OCI-LY7 (cell line): ENCODE data around the gene FAM210B. TPM values are rescaled to one million over a fixed set of nuclear protein-coding genes. Genes with fewer than 3 reads are reported as not detected.
"Not testable (repeated sequence)": the region's sequence is repeated elsewhere in the genome, so short reads cannot be mapped to it uniquely, and the experiment has no call there.

Source experiments
- BruUV-seq: library from RNA; stranded (reverse); fragments of 400-500 nt; replicated peaks from 2 replicates; lab custom pipeline; 2021; lab: Mats Ljungman, UMichigan
- CTCF ChIA-PET: fragments of 300-600 bp; sonication (Branson Sonifier 250); formaldehyde crosslinking; loops from one replicate; lab custom pipeline; 2022; ENCODE audit warnings: antibody characterized with exemption; ENCODE audit not compliant: unreplicated experiment; lab: Charles Lee
- POLR2A ChIA-PET: fragments of 300-600 bp; sonication (Branson Sonifier 250); formaldehyde crosslinking; loops from one replicate; lab custom pipeline; 2022; ENCODE audit warnings: antibody characterized with exemption; lab: Charles Lee
- DNase-seq: peaks from one replicate; pipeline ENCODE4 v3.0.0-alpha.2; 2015; ENCODE audit warnings: low spot score
- H2AFZ ChIP-seq: fragments of 200-600 bp; sonication (generic), shearing (Covaris generic); 2 replicates; pipeline ENCODE4 v1.6.1; 2014; ENCODE audit warnings: mild to moderate bottlenecking, antibody characterized with exemption, low read length, moderate library complexity
- H3K27ac ChIP-seq: fragments of 200-600 bp; sonication (generic); 2 replicates; pipeline ENCODE4 v1.5.1; 2014; ENCODE audit warnings: mixed run types, low read depth, mild to moderate bottlenecking, moderate library complexity, low read length, inconsistent platforms; ENCODE audit not compliant: poor library complexity, severe bottlenecking
- H3K36me3 ChIP-seq: fragments of 200-600 bp; sonication (generic); 2 replicates; pipeline ENCODE4 v1.6.1; 2014; ENCODE audit warnings: mild to moderate bottlenecking, antibody characterized with exemption, low read length, moderate library complexity, mixed read lengths; ENCODE audit not compliant: insufficient read depth
- H3K4me1 ChIP-seq: fragments of 200-600 bp; sonication (generic); 2 replicates; pipeline ENCODE4 v1.5.1; 2014; ENCODE audit warnings: mild to moderate bottlenecking, low read length; ENCODE audit not compliant: insufficient read depth, poor library complexity, severe bottlenecking
- H3K4me2 ChIP-seq: fragments of 200-600 bp; sonication (generic); 2 replicates; pipeline ENCODE4 v1.6.1; 2014; ENCODE audit warnings: mild to moderate bottlenecking, low read length
- H3K4me3 ChIP-seq: fragments of 200-600 bp; sonication (generic); 2 replicates; pipeline ENCODE4 v1.5.1; 2014; ENCODE audit warnings: mild to moderate bottlenecking, low read depth, low read length; ENCODE audit not compliant: poor library complexity, severe bottlenecking
- H3K79me2 ChIP-seq: fragments of 200-600 bp; sonication (generic); 2 replicates; pipeline ENCODE4 v1.6.1; 2016; ENCODE audit warnings: low read depth, mild to moderate bottlenecking, low read length, moderate library complexity, mixed read lengths; ENCODE audit not compliant: insufficient read depth
- H3K9me2 ChIP-seq: fragments of 200-600 bp; sonication (generic); 2 replicates; pipeline ENCODE4 v1.6.1; 2016; ENCODE audit warnings: mild to moderate bottlenecking, low read length, mixed read lengths; ENCODE audit not compliant: insufficient read depth
- H3K9me3 ChIP-seq: fragments of 200-600 bp; sonication (generic); 2 replicates; pipeline ENCODE4 v1.6.1; 2014; ENCODE audit warnings: mild to moderate bottlenecking, mixed run types, low read length, mixed read lengths
- H4K20me1 ChIP-seq: fragments of 200-600 bp; sonication (generic); 2 replicates; pipeline ENCODE4 v1.6.1; 2014; ENCODE audit warnings: mild to moderate bottlenecking, antibody characterized with exemption, low read length, moderate library complexity, mixed read lengths; ENCODE audit not compliant: insufficient read depth
- EZH2phosphoT487 ChIP-seq: fragments of 200-600 bp; sonication (generic); IDR thresholded peaks from 2 replicates; pipeline ENCODE4 v1.6.1; 2018; ENCODE audit warnings: low read depth, borderline replicate concordance, mild to moderate bottlenecking, mixed run types, antibody characterized with exemption, low read length, moderate library complexity, mixed read lengths
- intact Hi-C: fragments of 100-400 bp; cut with micrococcal nuclease; formaldehyde crosslinking; loops from one replicate; pipeline ENCODE4 v1.10.0; 2022; ENCODE audit not compliant: unreplicated experiment
- total RNA-seq, 2 experiments: library from RNA; depleted of rRNA in 1 of 2; stranded (reverse); fragments of >200 nt in 1 of 2; shearing (Covaris generic) in 1 of 2; gene quantifications; 2 replicates each; pipeline ENCODE4 v1.2.3, GENCODE V29; 2014 to 2022
- TF ChIP-seq, protein P1 (sequence below): fragments of 200-600 bp; sonication (generic); conservative IDR thresholded peaks from 2 replicates; pipeline ENCODE4 v1.5.1; 2014; ENCODE audit warnings: mild to moderate bottlenecking, antibody characterized with exemption, low read length, moderate library complexity, mixed read lengths

FAM210B gene
- total RNA-seq, 2 experiments from 2014 or later, result 0.19 to 1.3 TPM

DNA sequence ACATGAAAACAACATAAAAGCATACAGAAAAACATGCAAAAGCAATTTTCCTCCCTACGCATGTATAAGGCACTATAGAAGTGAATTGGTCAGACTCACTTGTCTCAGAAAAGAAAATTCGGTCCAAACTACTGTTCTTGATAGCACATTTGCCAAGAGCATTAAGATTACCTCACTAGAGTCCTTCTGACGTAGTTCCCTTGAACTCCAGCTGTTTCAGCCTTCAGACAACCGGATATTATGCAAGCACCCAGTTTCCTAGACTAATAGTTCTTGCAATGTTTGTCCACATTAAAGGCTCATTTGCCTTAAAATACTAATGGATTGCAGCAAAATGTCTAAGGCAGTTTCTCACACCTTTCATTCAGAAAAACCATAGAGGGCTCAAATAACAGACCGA lies 50.7 kb downstream of the FAM210B start:
- TF ChIP-seq, protein P1, sequence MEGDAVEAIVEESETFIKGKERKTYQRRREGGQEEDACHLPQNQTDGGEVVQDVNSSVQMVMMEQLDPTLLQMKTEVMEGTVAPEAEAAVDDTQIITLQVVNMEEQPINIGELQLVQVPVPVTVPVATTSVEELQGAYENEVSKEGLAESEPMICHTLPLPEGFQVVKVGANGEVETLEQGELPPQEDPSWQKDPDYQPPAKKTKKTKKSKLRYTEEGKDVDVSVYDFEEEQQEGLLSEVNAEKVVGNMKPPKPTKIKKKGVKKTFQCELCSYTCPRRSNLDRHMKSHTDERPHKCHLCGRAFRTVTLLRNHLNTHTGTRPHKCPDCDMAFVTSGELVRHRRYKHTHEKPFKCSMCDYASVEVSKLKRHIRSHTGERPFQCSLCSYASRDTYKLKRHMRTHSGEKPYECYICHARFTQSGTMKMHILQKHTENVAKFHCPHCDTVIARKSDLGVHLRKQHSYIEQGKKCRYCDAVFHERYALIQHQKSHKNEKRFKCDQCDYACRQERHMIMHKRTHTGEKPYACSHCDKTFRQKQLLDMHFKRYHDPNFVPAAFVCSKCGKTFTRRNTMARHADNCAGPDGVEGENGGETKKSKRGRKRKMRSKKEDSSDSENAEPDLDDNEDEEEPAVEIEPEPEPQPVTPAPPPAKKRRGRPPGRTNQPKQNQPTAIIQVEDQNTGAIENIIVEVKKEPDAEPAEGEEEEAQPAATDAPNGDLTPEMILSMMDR, result no peak
- no peak for TF ChIP-seq EZH2phosphoT487
- Histone ChIP-seq H2AFZ (no peak overlapping the region), H3K4me3 (no peak overlapping the region), H3K9me2 (no peaks in the 10 kb centered on the region), H3K4me1 (peaks cover 7% of the 10 kb centered on the region), H3K4me2 (no peak overlapping the region), H4K20me1 (no peaks in the 10 kb centered on the region), H3K9me3 (no peaks in the 10 kb centered on the region), H3K79me2 (peaks cover 3% of the 10 kb centered on the region; the same call in 1 of the 2 replicates), H3K27ac (no peak overlapping the region), H3K36me3 (peaks cover 65% of the 10 kb centered on the region)
- intact Hi-C loops, result no loop called here
- ChIA-PET POLR2A (no interaction called here), CTCF (no interaction called here)
- no TSS peak for BruUV-seq
- no peak for DNase-seq

GRCh38 chr20:56409956-56410355 lies 51.2 kb downstream of the FAM210B start:
- Histone ChIP-seq H3K27ac (no peak overlapping the region), H3K9me3 (no peaks in the 10 kb centered on the region), H3K36me3 (peaks cover 61% of the 10 kb centered on the region), H3K4me3 (no peak overlapping the region), H3K4me2 (no peak overlapping the region), H4K20me1 (no peaks in the 10 kb centered on the region), H3K9me2 (no peaks in the 10 kb centered on the region), H2AFZ (no peak overlapping the region), H3K4me1 (peaks cover 7% of the 10 kb centered on the region), H3K79me2 (peaks cover 3% of the 10 kb centered on the region; the same call in 1 of the 2 replicates)
- CTCF ChIA-PET, result no interaction called here
- TF ChIP-seq, protein P1, result no peak
- TF ChIP-seq EZH2phosphoT487, result no peak
- intact Hi-C loops, result no loop called here
- POLR2A ChIA-PET, result no interaction called here
- DNase-seq, result no peak
- no TSS peak for BruUV-seq

DNA sequence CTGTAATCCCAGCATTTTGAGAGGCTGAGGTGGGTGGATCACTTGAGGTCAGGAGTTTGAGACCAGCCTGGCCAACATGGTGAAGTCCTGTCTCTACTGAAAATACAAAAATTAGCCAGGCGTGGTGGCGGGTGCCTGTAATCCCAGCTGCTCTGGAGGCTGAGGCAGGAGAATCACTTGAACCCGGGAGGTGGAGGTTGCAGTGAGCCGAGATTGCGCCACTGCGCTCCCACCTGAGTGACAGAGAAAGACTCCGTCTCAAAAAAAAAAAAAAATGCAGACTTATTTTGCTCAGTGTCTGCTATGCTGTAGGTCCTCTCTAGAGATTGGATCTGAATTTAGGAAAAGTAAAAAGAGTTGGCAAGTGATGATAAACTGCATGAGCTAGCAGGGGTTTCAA lies 52.5 kb downstream of the FAM210B start:
- H3K9me2 ChIP-seq, BruUV-seq, H3K27ac ChIP-seq, DNase-seq, intact Hi-C loops, H3K4me1 ChIP-seq, H4K20me1 ChIP-seq, H3K4me3 ChIP-seq, H3K79me2 ChIP-seq, H3K9me3 ChIP-seq, H2AFZ ChIP-seq, CTCF ChIA-PET, H3K4me2 ChIP-seq: not testable (repeated sequence)
- POLR2A ChIA-PET, result interaction anchor here (1.2 kb wide), 1 partner anchor 16 kb away, joined by 4 read pairs; no protein-coding TSS in a partner anchor
- peaks cover 48% of the 10 kb centered on the region for H3K36me3 ChIP-seq
